Neural cell (in vitro differentiated cells): ENCODE measurements around the gene APOB.

Experiments used
- CTCF ChIP-seq: fragments of 450-650 bp; IDR thresholded peaks from 2 replicates; pipeline ENCODE4 v1.5.1; 2014; ENCODE audit warnings: antibody characterized with exemption, mild to moderate bottlenecking, moderate library complexity; ENCODE audit not compliant: poor library complexity, severe bottlenecking
- EP300 ChIP-seq: fragments of 450-650 bp; conservative IDR thresholded peaks from 2 replicates; pipeline ENCODE4 v1.6.1; 2014; ENCODE audit warnings: antibody characterized with exemption, mild to moderate bottlenecking, moderate library complexity; ENCODE audit not compliant: poor library complexity, severe bottlenecking
- EZH2 ChIP-seq: fragments of 200-600, 300-800 bp; shearing (Covaris generic), sonication (generic); IDR thresholded peaks from 2 replicates; pipeline ENCODE4 v1.6.1; 2014; ENCODE audit warnings: antibody characterized with exemption, low read length, borderline replicate concordance, mild to moderate bottlenecking; ENCODE audit not compliant: insufficient read depth, poor library complexity, severe bottlenecking
- POLR2AphosphoS5 ChIP-seq: IDR thresholded peaks from 2 replicates; pipeline ENCODE4 v1.6.1; 2012
- RAD21 ChIP-seq: fragments of 450-650 bp; conservative IDR thresholded peaks from 2 replicates; pipeline ENCODE4 v1.6.1; 2014; ENCODE audit warnings: antibody characterized with exemption, mild to moderate bottlenecking, moderate library complexity
- REST ChIP-seq: IDR thresholded peaks from 2 replicates; pipeline ENCODE4 v1.6.1; 2012; ENCODE audit warnings: borderline replicate concordance
- SMC3 ChIP-seq: fragments of 450-650 bp; conservative IDR thresholded peaks from 2 replicates; pipeline ENCODE4 v1.6.1; 2014; ENCODE audit warnings: antibody characterized with exemption, mild to moderate bottlenecking, moderate library complexity; ENCODE audit not compliant: poor library complexity
- TAF1 ChIP-seq: IDR thresholded peaks from 2 replicates; pipeline ENCODE4 v1.6.1; 2012; ENCODE audit warnings: low read depth

- TF ChIP-seq SMC3 = no peak
- no peak for TF ChIP-seq CTCF
- TF ChIP-seq RAD21 = no peak
- no peak for TF ChIP-seq POLR2AphosphoS5
- TF ChIP-seq EZH2 = no peak
- TF ChIP-seq REST = no peak
- no peak for TF ChIP-seq TAF1
- no peak for TF ChIP-seq EP300
Measured at GRCh38 chr2:21005700-21006422, 38.0 kb downstream of the APOB start.
